Left ventricle myocardium inferior (tissue), 1 donor: Measurements from ENCODE around the gene ILKAP. TPM values are rescaled to one million over a fixed set of nuclear protein-coding genes. Genes with fewer than 3 reads are reported as not detected.

Experiments used
- DNase-seq: peaks from one replicate; pipeline ENCODE4 v3.0.0-alpha.2; 2020
- H3K27ac ChIP-seq: fragments of 200-600 bp; replicated peaks from 2 replicates; pipeline ENCODE4 v1.8.0; 2021
- H3K27me3 ChIP-seq: fragments of 200-600 bp; 2 replicates; pipeline ENCODE4 v1.8.0; 2021; ENCODE audit warnings: low read depth
- H3K36me3 ChIP-seq: fragments of 200-600 bp; 2 replicates; pipeline ENCODE4 v1.8.0; 2021
- H3K4me1 ChIP-seq: fragments of 200-600 bp; 2 replicates; pipeline ENCODE4 v1.8.0; 2021
- H3K4me3 ChIP-seq: fragments of 200-600 bp; 2 replicates; pipeline ENCODE4 v1.8.0; 2021; ENCODE audit warnings: mild to moderate bottlenecking, moderate library complexity
- H3K9me3 ChIP-seq: fragments of 200-600 bp; replicated peaks from 2 replicates; pipeline ENCODE4 v1.8.0; 2021
- intact Hi-C: fragments of 100-400 bp; cut with micrococcal nuclease; formaldehyde crosslinking; loops from one replicate; pipeline ENCODE4 v1.11.0; 2022
- total RNA-seq: library from RNA; stranded (reverse); fragmentation: NEBNext Ultra II Directional; extraction: Animal tissue kit (Norgen Biotek cat#: 25700); gene quantifications from one replicate; pipeline ENCODE4 v1.2.1, GENCODE V29; 2021
- TF ChIP-seq, protein P1 (sequence below): fragments of 200-600 bp; IDR thresholded peaks from 2 replicates; pipeline ENCODE4 v1.8.0; 2021; ENCODE audit warnings: antibody characterized with exemption, mild to moderate bottlenecking, borderline replicate concordance
- donor health status: DM: no; HTN: yes; CAD: no; lungs with severe emphysema.

The ILKAP gene
- total RNA-seq, 1 donor from 2014 or later = 26.5 TPM

DNA sequence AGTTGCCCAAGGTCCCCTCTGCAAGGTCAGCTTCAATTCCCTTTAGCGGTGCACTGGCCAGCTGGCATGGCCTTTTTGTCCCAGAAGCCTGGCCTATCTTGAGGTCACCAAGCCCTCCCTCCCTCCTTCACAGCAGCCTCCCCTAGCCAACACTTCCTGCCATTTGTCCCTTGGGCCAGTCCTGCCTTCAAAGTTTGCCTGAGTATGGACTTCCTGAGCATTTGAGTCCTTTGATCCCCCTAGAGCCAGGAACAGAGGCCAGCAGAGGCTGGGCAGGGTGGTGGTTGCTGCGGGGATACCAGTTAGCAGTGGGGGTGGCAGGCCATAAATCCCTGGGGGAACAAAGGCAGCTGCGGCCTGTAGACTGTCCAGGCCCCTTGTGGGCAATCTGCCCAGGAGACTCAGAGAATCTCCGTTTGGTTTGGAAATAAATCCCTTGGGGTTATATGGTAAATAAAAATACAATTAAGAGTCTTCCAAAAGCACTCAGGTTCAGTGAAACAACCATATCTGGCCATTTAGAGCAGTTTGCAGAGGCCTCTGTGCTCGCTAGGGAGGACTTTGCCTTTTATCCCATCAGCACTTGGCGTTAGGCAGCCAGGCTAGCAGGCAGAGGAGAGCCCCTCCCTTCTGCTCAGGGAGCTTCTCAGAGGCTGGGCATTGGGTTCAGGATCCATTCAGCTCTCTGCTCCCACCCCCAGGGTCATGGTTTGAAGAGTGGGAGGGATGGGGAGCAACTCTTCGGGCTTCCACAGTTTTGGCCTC lies 39.4 kb upstream of the ILKAP start:
- H3K4me3 ChIP-seq = no peak overlapping the region
- peaks cover 28% of the 10 kb centered on the region for H3K36me3 ChIP-seq
- H3K27ac ChIP-seq = peak overlapping the region; percentile 53
- intact Hi-C loops = no loop called here
- peak; percentile 50 for DNase-seq
- H3K27me3 ChIP-seq = peaks cover 18% of the 10 kb centered on the region
- TF ChIP-seq, protein P1, sequence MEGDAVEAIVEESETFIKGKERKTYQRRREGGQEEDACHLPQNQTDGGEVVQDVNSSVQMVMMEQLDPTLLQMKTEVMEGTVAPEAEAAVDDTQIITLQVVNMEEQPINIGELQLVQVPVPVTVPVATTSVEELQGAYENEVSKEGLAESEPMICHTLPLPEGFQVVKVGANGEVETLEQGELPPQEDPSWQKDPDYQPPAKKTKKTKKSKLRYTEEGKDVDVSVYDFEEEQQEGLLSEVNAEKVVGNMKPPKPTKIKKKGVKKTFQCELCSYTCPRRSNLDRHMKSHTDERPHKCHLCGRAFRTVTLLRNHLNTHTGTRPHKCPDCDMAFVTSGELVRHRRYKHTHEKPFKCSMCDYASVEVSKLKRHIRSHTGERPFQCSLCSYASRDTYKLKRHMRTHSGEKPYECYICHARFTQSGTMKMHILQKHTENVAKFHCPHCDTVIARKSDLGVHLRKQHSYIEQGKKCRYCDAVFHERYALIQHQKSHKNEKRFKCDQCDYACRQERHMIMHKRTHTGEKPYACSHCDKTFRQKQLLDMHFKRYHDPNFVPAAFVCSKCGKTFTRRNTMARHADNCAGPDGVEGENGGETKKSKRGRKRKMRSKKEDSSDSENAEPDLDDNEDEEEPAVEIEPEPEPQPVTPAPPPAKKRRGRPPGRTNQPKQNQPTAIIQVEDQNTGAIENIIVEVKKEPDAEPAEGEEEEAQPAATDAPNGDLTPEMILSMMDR = no peak
- peaks cover 40% of the 10 kb centered on the region for H3K4me1 ChIP-seq
- no peaks in the 10 kb centered on the region for H3K9me3 ChIP-seq

GRCh38 chr2:238241970-238242369 lies 38.5 kb upstream of the ILKAP start:
- Histone ChIP-seq H3K4me1 (peaks cover 40% of the 10 kb centered on the region), H3K27me3 (peaks cover 26% of the 10 kb centered on the region), H3K36me3 (peaks cover 19% of the 10 kb centered on the region), H3K27ac (peak overlapping the region; percentile 53), H3K4me3 (no peak overlapping the region), H3K9me3 (no peaks in the 10 kb centered on the region)
- intact Hi-C loops = no loop called here
- TF ChIP-seq, protein P1 = no peak
- DNase-seq = no peak

DNA sequence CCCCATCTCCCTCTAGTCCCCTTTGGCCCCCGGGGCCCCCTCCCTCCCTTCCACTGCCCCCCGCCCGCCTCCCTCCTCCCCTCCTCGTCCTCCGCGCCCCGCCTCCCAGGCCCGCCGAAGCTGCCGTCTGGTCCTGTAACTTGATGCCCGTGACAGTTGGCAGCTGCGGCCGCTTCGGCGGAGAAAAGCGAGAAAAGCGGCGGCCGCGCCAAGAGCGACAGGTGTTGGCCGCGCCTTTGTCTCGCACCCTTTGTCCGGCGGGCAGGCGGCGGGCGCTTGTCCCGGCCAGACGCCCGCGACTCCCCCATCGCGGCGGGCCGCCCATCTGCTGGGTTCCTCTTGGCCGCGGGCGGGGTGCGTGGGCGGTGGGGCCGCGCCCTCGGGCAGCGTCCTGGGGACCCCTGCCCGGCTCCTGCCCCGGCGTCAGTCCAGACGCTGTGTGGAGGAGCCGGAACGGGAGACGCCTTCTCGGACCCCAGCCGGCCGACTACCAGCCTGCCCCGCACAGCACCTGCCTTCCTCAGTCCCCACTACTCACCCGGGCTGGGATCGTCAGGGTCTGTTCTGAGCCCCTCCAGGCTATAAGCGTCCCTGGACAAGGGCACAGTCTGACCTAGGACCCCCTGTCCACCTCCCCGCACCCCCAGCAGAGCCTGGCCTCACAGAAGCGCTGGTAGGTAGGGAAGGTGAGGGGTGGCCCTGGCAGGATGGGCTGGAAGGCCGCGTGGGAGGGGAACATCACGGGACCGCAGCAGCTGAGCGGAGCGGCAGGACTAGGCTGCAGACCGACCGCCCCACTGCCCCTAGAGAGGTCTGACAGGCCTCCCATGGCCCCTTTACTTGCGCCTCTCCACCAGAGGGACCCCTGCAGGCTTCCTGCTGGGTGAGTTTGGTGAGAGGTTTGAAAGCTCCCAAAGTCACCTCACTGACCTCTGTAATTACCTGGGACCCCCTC lies 37.5 kb upstream of the ILKAP start:
- DNase-seq = peak; percentile 61
- H3K27me3 ChIP-seq = peaks cover 29% of the 10 kb centered on the region
- H3K36me3 ChIP-seq = peaks cover 11% of the 10 kb centered on the region
- peaks cover 40% of the 10 kb centered on the region for H3K4me1 ChIP-seq
- H3K27ac ChIP-seq = no peak overlapping the region
- no peaks in the 10 kb centered on the region for H3K9me3 ChIP-seq
- peak overlapping the region; percentile 77 for H3K4me3 ChIP-seq
- intact Hi-C loops = no loop called here
- TF ChIP-seq, protein P1 = no peak

GRCh38 chr2:238239863-238240756 lies 36.6 kb upstream of the ILKAP start, which contains the start of gene HES6:
Gene HES6 (minus strand): TSS chr2:238240038. CDS start chr2:238239905, 133 bp downstream.
- Histone ChIP-seq H3K27me3 (peaks cover 29% of the 10 kb centered on the region), H3K4me1 (peaks cover 40% of the 10 kb centered on the region), H3K9me3 (no peaks in the 10 kb centered on the region), H3K27ac (peak within 1 kb of the TSS; percentile 64), H3K4me3 (peak within 1 kb of the TSS; percentile 77), H3K36me3 (peaks cover 2% of the 10 kb centered on the region)
- DNase-seq = peak; percentile 90
- TF ChIP-seq, protein P1 = no peak
- intact Hi-C loops = no loop called here

DNA sequence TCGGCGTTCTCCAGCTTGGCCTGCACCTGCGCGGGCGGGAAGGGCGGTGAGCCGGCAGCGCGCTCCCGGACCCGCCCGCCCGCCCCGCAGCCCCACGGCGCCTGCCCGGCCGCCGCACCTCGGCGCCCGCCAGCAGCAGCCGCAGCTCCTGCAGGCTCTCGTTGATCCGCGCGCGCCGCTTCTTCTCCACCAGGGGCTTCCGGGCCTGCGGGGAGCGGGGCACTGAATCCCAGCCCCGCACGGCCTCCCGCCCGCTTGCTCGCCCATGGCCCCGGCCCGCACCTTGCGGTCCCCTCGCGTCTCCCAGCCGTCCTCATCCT lies 36.0 kb upstream of the ILKAP start:
- DNase-seq = no peak
- peak overlapping the region; percentile 64 for H3K27ac ChIP-seq
- TF ChIP-seq, protein P1 = no peak

More for the DNA sequence above, 36.0 kb upstream of the ILKAP start:
- intact Hi-C loops = no loop called here
- H3K27me3 ChIP-seq = peaks cover 29% of the 10 kb centered on the region
- peaks cover 42% of the 10 kb centered on the region for H3K4me1 ChIP-seq
- no peaks in the 10 kb centered on the region for H3K9me3 ChIP-seq
- peak overlapping the region; percentile 77 for H3K4me3 ChIP-seq
- H3K36me3 ChIP-seq = no peaks in the 10 kb centered on the region
